SH-SY5Y (cell line): Measurements from ENCODE around the gene ZFP57.

Experiments used
- GATA2 ChIP-seq: IDR thresholded peaks from 2 replicates; pipeline ENCODE4 v1.6.1; 2011; ENCODE audit warnings: mild to moderate bottlenecking, low read depth, low read length
- GATA3 ChIP-seq: IDR thresholded peaks from 2 replicates; pipeline ENCODE4 v1.6.1; 2011; ENCODE audit warnings: low read depth, mild to moderate bottlenecking, low read length, moderate library complexity

GRCh38 chr6:29624520-29624961 is 56.4 kb downstream of the ZFP57 start:
- no peak for TF ChIP-seq GATA2
- TF ChIP-seq GATA3 = no peak
